SK-N-SH treated with all-trans-retinoic acid at 6 μM for 48 hours (cell line): ENCODE measurements around the gene PLD1.

ENCODE experiments used
- ATAC-seq: fragments of 200-7000 bp; cut with Tn5 transposase; 3 replicates; pipeline ENCODE4 v1.9.1; 2020; ENCODE audit warnings: mild to moderate bottlenecking, moderate library complexity
- ARNTL ChIP-seq: fragments of 450-650 bp; formaldehyde crosslinking; IDR thresholded peaks from 2 replicates; pipeline ENCODE4 v1.5.0; 2020; ENCODE audit warnings: low read depth, mild to moderate bottlenecking, moderate library complexity, borderline replicate concordance
- BACH2 ChIP-seq: fragments of 250-450 bp; sonication (Bioruptor Pico); IDR thresholded peaks from 2 replicates; pipeline ENCODE4 v1.9.0; 2021; ENCODE audit warnings: mild to moderate bottlenecking, borderline replicate concordance
- CREB5 ChIP-seq: fragments of 250-450 bp; sonication (Bioruptor Pico); IDR thresholded peaks from 2 replicates; pipeline ENCODE4 v1.5.1; 2020; ENCODE audit warnings: low read depth, mild to moderate bottlenecking, moderate library complexity
- ESRRG ChIP-seq: fragments of 250-450 bp; sonication (Bioruptor Pico); IDR thresholded peaks from 2 replicates; pipeline ENCODE4 v1.6.1; 2021; ENCODE audit warnings: mild to moderate bottlenecking
- GLIS3 ChIP-seq: fragments of 250-450 bp; sonication (Bioruptor Pico); IDR thresholded peaks from 2 replicates; pipeline ENCODE4 v1.5.0; 2020; ENCODE audit warnings: mild to moderate bottlenecking, moderate library complexity
- ISL1 ChIP-seq: fragments of 250-450 bp; sonication (Bioruptor Pico); IDR thresholded peaks from 2 replicates; pipeline ENCODE4 v2.1.2; 2022; ENCODE audit warnings: mild to moderate bottlenecking, moderate library complexity
- OSR1 ChIP-seq: fragments of 250-450 bp; sonication (Bioruptor Pico); IDR thresholded peaks from 2 replicates; pipeline ENCODE4 v1.8.0; 2022; ENCODE audit warnings: moderate library complexity, mild to moderate bottlenecking, inconsistent platforms
- POU6F1 ChIP-seq: fragments of 250-450 bp; sonication (Bioruptor Pico); IDR thresholded peaks from 2 replicates; pipeline ENCODE4 v1.8.0; 2021; ENCODE audit warnings: low read depth, mild to moderate bottlenecking, moderate library complexity, borderline replicate concordance
- PPARA ChIP-seq: fragments of 250-450 bp; sonication (Bioruptor Pico); IDR thresholded peaks from 2 replicates; pipeline ENCODE4 v1.5.0; 2020; ENCODE audit warnings: mild to moderate bottlenecking, borderline replicate concordance
- RARB ChIP-seq: fragments of 250-450 bp; sonication (Bioruptor Pico); IDR thresholded peaks from 2 replicates; pipeline ENCODE4 v1.8.0; 2021; ENCODE audit warnings: mild to moderate bottlenecking, moderate library complexity
- SNAI2 ChIP-seq: fragments of 250-450 bp; sonication (Bioruptor Pico); IDR thresholded peaks from 2 replicates; pipeline ENCODE4 v1.5.0; 2020; ENCODE audit warnings: mild to moderate bottlenecking, moderate library complexity
- TCF4 ChIP-seq: fragments of 250-450 bp; sonication (Bioruptor Pico); IDR thresholded peaks from 2 replicates; pipeline ENCODE4 v1.8.0; 2021; ENCODE audit warnings: mild to moderate bottlenecking, moderate library complexity, borderline replicate concordance
- TOX ChIP-seq: fragments of 250-450 bp; sonication (Bioruptor Pico); IDR thresholded peaks from 2 replicates; pipeline ENCODE4 v1.8.0; 2021; ENCODE audit warnings: mild to moderate bottlenecking, moderate library complexity, borderline replicate concordance
- TSHZ2 ChIP-seq: fragments of 250-450 bp; sonication (Bioruptor Pico); IDR thresholded peaks from 2 replicates; pipeline ENCODE4 v1.5.0; 2020; ENCODE audit warnings: mild to moderate bottlenecking, moderate library complexity
- ZC3H10 ChIP-seq: fragments of 250-450 bp; sonication (Bioruptor Pico); IDR thresholded peaks from 2 replicates; pipeline ENCODE4 v1.5.1; 2021; ENCODE audit warnings: mild to moderate bottlenecking, moderate library complexity
- ZFP3 ChIP-seq: fragments of 250-450 bp; sonication (Bioruptor Pico); IDR thresholded peaks from 2 replicates; pipeline ENCODE4 v1.5.0; 2020; ENCODE audit warnings: mild to moderate bottlenecking, moderate library complexity
- ZFP30 ChIP-seq: fragments of 450-650 bp; formaldehyde crosslinking; IDR thresholded peaks from 2 replicates; pipeline ENCODE4 v1.5.0; 2022; ENCODE audit warnings: mild to moderate bottlenecking, moderate library complexity
- ZNF565 ChIP-seq: fragments of 450-650 bp; formaldehyde crosslinking; conservative IDR thresholded peaks from 2 replicates; pipeline ENCODE4 v1.5.0; 2020; ENCODE audit warnings: low read depth, mild to moderate bottlenecking, moderate library complexity
- ZNF8 ChIP-seq: fragments of 450-650 bp; formaldehyde crosslinking; IDR thresholded peaks from 2 replicates; pipeline ENCODE4 v1.5.0; 2020; ENCODE audit warnings: mild to moderate bottlenecking, moderate library complexity

The PLD1 gene

GRCh38 chr3:171763392-171763791, 46.9 kb downstream of the PLD1 start:
- ATAC-seq = no peak
- TF ChIP-seq ZC3H10 (no peak), ARNTL (CRISPR knock-in tag) (no peak), TSHZ2 (CRISPR knock-in tag) (no peak), PPARA (CRISPR knock-in tag) (no peak), ISL1 (no peak), POU6F1 (CRISPR knock-in tag) (no peak), ZNF8 (CRISPR knock-in tag) (no peak), ZNF565 (CRISPR knock-in tag) (no peak), ZFP3 (CRISPR knock-in tag) (no peak), CREB5 (CRISPR knock-in tag) (no peak), SNAI2 (CRISPR knock-in tag) (no peak), BACH2 (CRISPR knock-in tag) (no peak), ESRRG (CRISPR knock-in tag) (no peak)

- no peak for ATAC-seq
- no peak for TF ChIP-seq ZFP3 (CRISPR knock-in tag)
- no peak for TF ChIP-seq POU6F1 (CRISPR knock-in tag)
- no peak for TF ChIP-seq ZNF565 (CRISPR knock-in tag)
- TF ChIP-seq CREB5 (CRISPR knock-in tag) = no peak
- no peak for TF ChIP-seq ISL1
- no peak for TF ChIP-seq ESRRG (CRISPR knock-in tag)
- no peak for TF ChIP-seq TOX (CRISPR knock-in tag)
- TF ChIP-seq ZC3H10 = no peak
- TF ChIP-seq ARNTL (CRISPR knock-in tag) = no peak
These were observed 49.8 kb downstream of the PLD1 start for GRCh38 chr3:171760477-171760876.

- no peak for TF ChIP-seq GLIS3
- TF ChIP-seq BACH2 (CRISPR knock-in tag) = no peak
- TF ChIP-seq RARB (CRISPR knock-in tag) = no peak
- TF ChIP-seq OSR1 (CRISPR knock-in tag) = no peak
- ATAC-seq = no peak
These were observed 52.2 kb downstream of the PLD1 start for GRCh38 chr3:171758109-171758508.

GRCh38 chr3:171757361-171758034, 52.8 kb downstream of the PLD1 start:
- ATAC-seq = no peak
- no peak for TF ChIP-seq GLIS3
- TF ChIP-seq SNAI2 (CRISPR knock-in tag) = no peak
- TF ChIP-seq TCF4 (CRISPR knock-in tag) = no peak
- TF ChIP-seq CREB5 (CRISPR knock-in tag) = no peak
- TF ChIP-seq ZFP30 (CRISPR knock-in tag) = no peak
- TF ChIP-seq TOX (CRISPR knock-in tag) = no peak
- no peak for TF ChIP-seq ARNTL (CRISPR knock-in tag)
- no peak for TF ChIP-seq ZFP3 (CRISPR knock-in tag)
- TF ChIP-seq ISL1 = no peak
- no peak for TF ChIP-seq RARB (CRISPR knock-in tag)
- no peak for TF ChIP-seq BACH2 (CRISPR knock-in tag)
- TF ChIP-seq ZNF565 (CRISPR knock-in tag) = no peak
